ENCODE measurements around the gene ISLR2. TPM values are rescaled to one million over a fixed set of nuclear protein-coding genes. Genes with fewer than 3 reads are reported as not detected.

The ISLR2 gene
- total RNA-seq, 1 experiment from 2014 or later, result not detected

GRCh38 chr15:74180881-74181602 lies 50.7 kb downstream of the ISLR2 start:
- Mint-ChIP-seq H3K4me3 (ENCODE audit: unreplicated experiment) (no peak overlapping the region), H3K36me3 (ENCODE audit: insufficient read depth, unreplicated experiment) (peaks cover 5% of the 10 kb centered on the region), H3K4me1 (ENCODE audit: low read depth, unreplicated experiment) (no peaks in the 10 kb centered on the region), H3K27me3 (ENCODE audit: insufficient read depth, unreplicated experiment) (peaks cover 15% of the 10 kb centered on the region), H3K9me3 (ENCODE audit: unreplicated experiment) (no peaks in the 10 kb centered on the region), H3K27ac (ENCODE audit: unreplicated experiment) (no peak overlapping the region)
- no TSS peak for BruUV-seq (replicated peaks)
- H3K27me3 ChIP-seq (replicated peaks; ENCODE audit: control insufficient read depth, insufficient read depth, low read length), result no peaks in the 10 kb centered on the region; the same call in 1 of the 2 replicates
- no peaks in the 10 kb centered on the region for H3K9me3 ChIP-seq
- no peak overlapping the region for H3K4me3 ChIP-seq (ENCODE audit: low read depth, low read length)
- H3K36me3 ChIP-seq (ENCODE audit: control insufficient read depth, insufficient read depth, low read length), result no peaks in the 10 kb centered on the region
- intact Hi-C loops (cut with micrococcal nuclease; ENCODE audit: unreplicated experiment), result no loop called here
- DNase-seq, result no peak
- TF ChIP-seq CTCF (IDR thresholded peaks at IDR 0.05; ENCODE audit: insufficient read depth in 1 of 2, low read depth in 1 of 2, low read length in 1 of 2, severe bottlenecking in 1 of 2, unreplicated experiment in 1 of 2), result no peak
- POLR2A ChIA-PET, result no interaction called here
- no peaks in the 10 kb centered on the region for H3K4me1 ChIP-seq
- CTCF ChIA-PET, result interaction anchor here (0.6 kb wide), 1 partner anchor 123 kb away, joined by 3 read pairs; no protein-coding TSS in a partner anchor

DNA sequence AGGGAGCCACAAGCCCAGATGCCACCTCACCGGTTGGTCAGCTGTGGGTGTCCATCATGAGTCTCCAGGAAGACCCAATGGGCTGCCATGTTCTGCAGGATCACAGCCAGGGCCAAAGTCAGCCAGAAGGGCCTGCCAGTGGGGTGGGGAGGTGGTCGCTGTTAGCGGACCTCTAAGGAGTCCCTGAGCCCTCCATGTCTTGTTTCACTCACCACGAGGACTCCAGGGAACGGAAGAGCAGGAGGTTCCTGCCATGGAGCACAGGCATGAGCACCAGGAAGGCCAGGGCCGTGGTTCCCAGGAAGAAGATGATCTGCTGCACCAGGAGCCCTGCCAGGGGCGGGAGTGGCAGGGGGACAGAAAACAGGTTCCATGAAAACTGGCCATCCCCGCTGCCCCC lies 51.7 kb downstream of the ISLR2 start:
- no TSS peak for BruUV-seq (replicated peaks)
- H3K27me3 ChIP-seq (replicated peaks; ENCODE audit: control insufficient read depth, insufficient read depth, low read length), result no peaks in the 10 kb centered on the region; the same call in 1 of the 2 replicates
- no peaks in the 10 kb centered on the region for H3K36me3 ChIP-seq (ENCODE audit: control insufficient read depth, insufficient read depth, low read length)
- intact Hi-C loops (cut with micrococcal nuclease; ENCODE audit: unreplicated experiment), result no loop called here
- H3K4me1 ChIP-seq, result no peaks in the 10 kb centered on the region
- no peaks in the 10 kb centered on the region for H3K9me3 ChIP-seq
- H3K4me3 Mint-ChIP-seq (ENCODE audit: unreplicated experiment), result no peak overlapping the region
- ChIA-PET POLR2A (no interaction called here), CTCF (no interaction called here)
- DNase-seq, result no peak
- H3K4me3 ChIP-seq (ENCODE audit: low read depth, low read length), result no peak overlapping the region
- H3K9me3 Mint-ChIP-seq (ENCODE audit: unreplicated experiment), result no peaks in the 10 kb centered on the region
- no peak overlapping the region for H3K27ac Mint-ChIP-seq (ENCODE audit: unreplicated experiment)
- peaks cover 5% of the 10 kb centered on the region for H3K36me3 Mint-ChIP-seq (ENCODE audit: insufficient read depth, unreplicated experiment)
- TF ChIP-seq CTCF (IDR thresholded peaks at IDR 0.05; ENCODE audit: insufficient read depth in 1 of 2, low read depth in 1 of 2, low read length in 1 of 2, severe bottlenecking in 1 of 2, unreplicated experiment in 1 of 2), result no peak
- H3K4me1 Mint-ChIP-seq (ENCODE audit: low read depth, unreplicated experiment), result no peaks in the 10 kb centered on the region
- H3K27me3 Mint-ChIP-seq (ENCODE audit: insufficient read depth, unreplicated experiment), result peaks cover 16% of the 10 kb centered on the region

GRCh38 chr15:74184582-74185091 lies 54.3 kb downstream of the ISLR2 start:
- no peak overlapping the region for H3K27ac Mint-ChIP-seq (ENCODE audit: unreplicated experiment)
- Histone ChIP-seq H3K27me3 (replicated peaks; ENCODE audit: control insufficient read depth, insufficient read depth, low read length) (no peaks in the 10 kb centered on the region), H3K9me3 (no peaks in the 10 kb centered on the region), H3K36me3 (ENCODE audit: control insufficient read depth, insufficient read depth, low read length) (no peaks in the 10 kb centered on the region), H3K4me1 (no peaks in the 10 kb centered on the region), H3K4me3 (ENCODE audit: low read depth, low read length) (no peak overlapping the region)
- H3K36me3 Mint-ChIP-seq (ENCODE audit: insufficient read depth, unreplicated experiment), result no peaks in the 10 kb centered on the region
- no peak for TF ChIP-seq CTCF (IDR thresholded peaks at IDR 0.05; ENCODE audit: insufficient read depth in 1 of 2, low read depth in 1 of 2, low read length in 1 of 2, severe bottlenecking in 1 of 2, unreplicated experiment in 1 of 2)
- no peaks in the 10 kb centered on the region for H3K9me3 Mint-ChIP-seq (ENCODE audit: unreplicated experiment)
- DNase-seq, result no peak
- intact Hi-C loops (cut with micrococcal nuclease; ENCODE audit: unreplicated experiment), result no loop called here
- no TSS peak for BruUV-seq (replicated peaks)
- no peaks in the 10 kb centered on the region for H3K4me1 Mint-ChIP-seq (ENCODE audit: low read depth, unreplicated experiment)
- POLR2A ChIA-PET, result no interaction called here
- CTCF ChIA-PET, result no interaction called here
- H3K4me3 Mint-ChIP-seq (ENCODE audit: unreplicated experiment), result no peak overlapping the region
- peaks cover 13% of the 10 kb centered on the region for H3K27me3 Mint-ChIP-seq (ENCODE audit: insufficient read depth, unreplicated experiment)

Data from Caco-2 (cell line).